HepG2 (cell line): ENCODE results near the gene RHCE. TPM values are rescaled to one million over a fixed set of nuclear protein-coding genes. Genes with fewer than 3 reads are reported as not detected.

Experiments
- ATAC-seq: fragments of 200-7000 bp; cut with Tn5 transposase; 3 replicates; pipeline ENCODE4 v1.9.1; 2020; ENCODE audit warnings: mild to moderate bottlenecking, moderate library complexity
- BruUV-seq: library from RNA; stranded (reverse); fragments of 400-500 nt; replicated peaks from 2 replicates; lab custom pipeline; 2021; lab: Mats Ljungman, UMichigan
- CTCF ChIA-PET: fragments of 300-600 bp; formaldehyde crosslinking; extraction: SDS; loops from one replicate; lab custom pipeline; 2021; ENCODE audit warnings: low total read pairs, inconsistent platforms, low intra/inter-chr PET ratio; lab: Yijun Ruan, JAX
- POLR2A ChIA-PET: fragments of 350-600 bp; sonication (Branson Sonifier 250); formaldehyde crosslinking; loops from one replicate; lab custom pipeline; 2020; ENCODE audit warnings: antibody characterized with exemption, inconsistent platforms; lab: Yijun Ruan, JAX
- DNase-seq: peaks from one replicate; pipeline ENCODE4 v3.0.0-alpha.2; 2015; ENCODE audit warnings: low spot score
- FAIRE-seq: peaks from 3 replicates; lab custom pipeline; 2011; peaks lifted over from hg19 to GRCh38; lab: Jason Lieb, UNC
- H2AFZ ChIP-seq: one replicate; pipeline ENCODE4 v1.6.1; 2011; ENCODE audit warnings: low read length, inconsistent platforms
- H3K27ac ChIP-seq: fragments of 300-600 bp; 3 replicates; pipeline ENCODE4 v1.8.0; 2011; ENCODE audit warnings: mixed run types, mild to moderate bottlenecking, mixed read lengths, low read length, inconsistent platforms; ENCODE audit not compliant: insufficient read depth; ENCODE audit errors: extremely low read length
- H3K27me3 ChIP-seq, 2 experiments: fragments of 200-600 bp in 1 of 2; 2 replicates in 1 of 2; 3 replicates in 1 of 2; pipeline versions ENCODE4 v1.6.0 to v1.8.0; 2011; ENCODE audit warnings: low read length in 2 of 2, mild to moderate bottlenecking in 2 of 2, moderate library complexity in 2 of 2, inconsistent platforms in 1 of 2; ENCODE audit not compliant: insufficient read depth in 2 of 2, control insufficient read depth in 1 of 2
- H3K36me3 ChIP-seq, 2 experiments: fragments of 200-600 bp in 1 of 2; replicated peaks in 1 of 2; 2 replicates in 1 of 2; 3 replicates in 1 of 2; pipeline versions ENCODE4 v1.5.1 to v1.8.0; 2011; ENCODE audit warnings: low read length in 2 of 2, inconsistent platforms in 1 of 2; ENCODE audit not compliant: insufficient read depth in 2 of 2, control insufficient read depth in 1 of 2
- H3K4me1 ChIP-seq: 2 replicates; pipeline ENCODE4 v1.5.1; 2012; ENCODE audit warnings: low read length, inconsistent platforms; ENCODE audit not compliant: insufficient read depth
- H3K4me2 ChIP-seq: 2 replicates; pipeline ENCODE4 v1.6.0; 2011; ENCODE audit warnings: low read depth, low read length, inconsistent platforms
- H3K4me3 ChIP-seq, 3 experiments: fragments of 200-600 bp in 1 of 3; sonication (generic), shearing (Covaris generic) in 1 of 3; replicated peaks in 1 of 3; 2 replicates each; pipeline ENCODE4 v1.5.1; 2011 to 2016; ENCODE audit warnings: low read length in 3 of 3, inconsistent platforms in 2 of 3, low read depth in 2 of 3, mild to moderate bottlenecking in 2 of 3, control low read depth in 1 of 3, mixed read lengths in 1 of 3; ENCODE audit not compliant: insufficient read depth in 1 of 3
- H3K79me2 ChIP-seq: one replicate; pipeline ENCODE4 v1.6.1; 2011; ENCODE audit warnings: low read length, inconsistent platforms; ENCODE audit not compliant: insufficient read depth
- H3K9ac ChIP-seq: 2 replicates; pipeline ENCODE4 v1.6.0; 2011; ENCODE audit warnings: mild to moderate bottlenecking, low read depth, low read length, inconsistent platforms; ENCODE audit not compliant: insufficient read depth
- H3K9me3 ChIP-seq: 2 replicates; pipeline ENCODE4 v1.5.1; 2012; ENCODE audit warnings: mild to moderate bottlenecking, low read length
- H4K20me1 ChIP-seq: 2 replicates; pipeline ENCODE4 v1.6.0; 2011; ENCODE audit warnings: inconsistent platforms, mild to moderate bottlenecking, low read length, moderate library complexity; ENCODE audit not compliant: insufficient read depth
- CHCHD3 ChIP-seq: sonication (generic); formaldehyde crosslinking; IDR thresholded peaks from 2 replicates; pipeline ENCODE4 v1.8.0; 2022; ENCODE audit warnings: mild to moderate bottlenecking, missing genetic modification reagents, moderate library complexity
- NONO ChIP-seq, 2 experiments: fragments of 450-650 bp in 1 of 2; sonication (generic) in 1 of 2; formaldehyde crosslinking in 1 of 2; IDR thresholded peaks in 1 of 2; conservative IDR thresholded peaks in 1 of 2; 2 replicates each; pipeline versions ENCODE4 v1.6.1 to v1.8.0; 2017 to 2022; ENCODE audit warnings: mild to moderate bottlenecking in 1 of 2, missing genetic modification reagents in 1 of 2, moderate library complexity in 1 of 2
- NPAS2 ChIP-seq: sonication (generic); formaldehyde crosslinking; IDR thresholded peaks from 2 replicates; pipeline ENCODE4 v1.8.0; 2022; ENCODE audit warnings: mild to moderate bottlenecking, missing genetic modification reagents, borderline replicate concordance
- PAX8 ChIP-seq: sonication (generic); formaldehyde crosslinking; IDR thresholded peaks from 2 replicates; pipeline ENCODE4 v1.8.0; 2022; ENCODE audit warnings: mild to moderate bottlenecking, missing genetic modification reagents, borderline replicate concordance
- POLR2A ChIP-seq, 2 experiments: IDR thresholded peaks; 2 replicates each; pipeline ENCODE4 v1.6.1; 2011; ENCODE audit warnings: low read depth in 2 of 2, low read length in 2 of 2, mild to moderate bottlenecking in 1 of 2, moderate library complexity in 1 of 2; ENCODE audit not compliant: insufficient read depth in 1 of 2
- TCF7L2 ChIP-seq: IDR thresholded peaks from 2 replicates; pipeline ENCODE4 v1.6.1; 2011; ENCODE audit warnings: mild to moderate bottlenecking, low read depth, low read length, moderate library complexity
- ZMYM2 ChIP-seq: sonication (generic); formaldehyde crosslinking; IDR thresholded peaks from 2 replicates; pipeline ENCODE4 v1.8.0; 2022; ENCODE audit warnings: mild to moderate bottlenecking, missing genetic modification reagents
- ZNF124 ChIP-seq: sonication (generic); formaldehyde crosslinking; IDR thresholded peaks from 2 replicates; pipeline ENCODE4 v1.4.0; 2020; ENCODE audit warnings: missing genetic modification reagents
- ZNF33A ChIP-seq: sonication (generic); formaldehyde crosslinking; IDR thresholded peaks from 2 replicates; pipeline ENCODE4 v1.5.1; 2020; ENCODE audit warnings: missing genetic modification reagents, mild to moderate bottlenecking, moderate library complexity, borderline replicate concordance
- in situ Hi-C: cut with HindIII; loops from 2 replicates; pipeline ENCODE4 v1.10.0; 2017; ENCODE audit warnings: low pct_unique_long_range_greater_than_20kb; ENCODE audit not compliant: extremely low pct_ligation_motif_present
- intact Hi-C: fragments of 100-400 bp; cut with micrococcal nuclease; formaldehyde crosslinking; loops from one replicate; pipeline ENCODE4 v1.10.0; 2022; ENCODE audit not compliant: unreplicated experiment
- polyA plus RNA-seq, 8 experiments: library from polyadenylated mRNA; depleted of rRNA in 3 of 8; stranded (reverse) in 7 of 8; unstranded in 1 of 8; fragments of >200 nt; fragmentation: Illumina TruSeq in 4 of 8; extraction: Trizol in 4 of 8; gene quantifications; 2 replicates each; pipeline versions ENCODE4 v1.2.1 to v1.2.3, GENCODE V29; 2011 to 2016; ENCODE audit warnings: low read depth in 4 of 8, missing spikeins in 1 of 8, mixed read lengths in 1 of 8; ENCODE audit not compliant: insufficient read depth in 1 of 8
- total RNA-seq, 5 experiments: library from RNA; depleted of rRNA; stranded (reverse); fragments of >200 nt; fragmentation: Illumina TruSeq; extraction: Trizol; gene quantifications; 2 replicates each; pipeline ENCODE4 v1.2.3, GENCODE V29; 2016; ENCODE audit warnings: low read depth in 1 of 5
- TF ChIP-seq, protein P1 (sequence below): sonication (generic); formaldehyde crosslinking; IDR thresholded peaks from 2 replicates; pipeline ENCODE4 v1.4.0; 2020; ENCODE audit warnings: missing genetic modification reagents, borderline replicate concordance
- TF ChIP-seq, protein P2 (sequence below): sonication (generic); formaldehyde crosslinking; IDR thresholded peaks from 2 replicates; pipeline ENCODE4 v1.5.0; 2020; ENCODE audit warnings: missing genetic modification reagents

The RHCE gene
- total and polyA plus RNA-seq, 2 of the 13 experiments (the other 11 are each of a cell fraction or from before 2014, with no cell fraction given) = 0.30 TPM; not detected in 1

DNA sequence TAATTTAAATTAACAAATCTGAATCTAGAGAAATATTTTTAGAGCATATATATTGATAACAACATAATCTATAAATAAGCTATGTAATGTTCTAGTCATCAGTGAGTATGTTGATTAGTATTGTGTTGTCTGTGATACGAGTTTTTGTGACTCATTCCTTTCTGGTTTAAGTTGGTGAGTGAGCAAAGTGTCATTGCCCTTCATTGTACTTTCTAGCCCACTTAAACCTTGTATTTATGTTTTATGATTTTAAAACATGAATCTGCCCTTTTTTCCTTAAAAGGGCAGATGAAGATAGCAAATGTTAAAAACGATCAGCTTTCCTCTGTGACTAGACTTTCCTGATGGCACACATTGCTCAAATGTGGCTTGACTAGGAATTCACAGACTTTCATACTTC is 48.6 kb upstream of the RHCE start (continued):
- TF ChIP-seq PAX8 (CRISPR knock-in tag) (no peak), POLR2A (IDR thresholded peaks at IDR 0.05; ENCODE audit: insufficient read depth in 1 of 2, low read depth in 2 of 2, low read length in 2 of 2) (no peak)

DNA sequence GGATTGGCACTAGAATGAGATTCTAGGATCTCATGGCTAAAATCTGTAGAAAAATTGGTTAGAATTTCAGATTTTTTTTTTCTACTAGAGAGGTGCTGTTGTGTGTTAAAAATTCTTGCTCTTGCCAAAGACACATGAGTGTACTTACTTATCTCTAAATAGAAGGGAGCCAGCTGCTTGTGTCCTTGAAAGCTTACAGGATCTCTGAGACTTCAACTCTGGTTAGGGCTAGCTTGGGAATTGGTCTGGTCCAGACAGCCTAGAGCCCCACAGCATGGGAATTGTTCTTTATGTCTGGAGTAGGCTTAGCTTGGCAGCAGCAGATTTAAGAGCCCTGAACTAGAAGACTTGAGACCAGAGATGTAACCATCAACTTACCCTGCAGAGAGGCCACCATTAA is 47.4 kb upstream of the RHCE start:
- no peak for ATAC-seq
- no peaks in the 10 kb centered on the region for H3K9me3 ChIP-seq
- DNase-seq = no peak
- intact Hi-C loops = no loop called here
- no peaks in the 10 kb centered on the region for H3K27me3 ChIP-seq
- H3K4me1 ChIP-seq = no peaks in the 10 kb centered on the region
- in situ Hi-C loops = no loop called here
- H3K36me3 ChIP-seq = 0 out of 5 replicates have a peak, but pooled peaks cover 1 to 10% of the 10 kb centered on the region in 2 experiments
- no TSS peak for BruUV-seq
- POLR2A ChIA-PET = no interaction called here
- H3K4me2 ChIP-seq = no peak overlapping the region
- TF ChIP-seq ZNF33A (CRISPR knock-in tag) = no peak
- TF ChIP-seq, protein P1, sequence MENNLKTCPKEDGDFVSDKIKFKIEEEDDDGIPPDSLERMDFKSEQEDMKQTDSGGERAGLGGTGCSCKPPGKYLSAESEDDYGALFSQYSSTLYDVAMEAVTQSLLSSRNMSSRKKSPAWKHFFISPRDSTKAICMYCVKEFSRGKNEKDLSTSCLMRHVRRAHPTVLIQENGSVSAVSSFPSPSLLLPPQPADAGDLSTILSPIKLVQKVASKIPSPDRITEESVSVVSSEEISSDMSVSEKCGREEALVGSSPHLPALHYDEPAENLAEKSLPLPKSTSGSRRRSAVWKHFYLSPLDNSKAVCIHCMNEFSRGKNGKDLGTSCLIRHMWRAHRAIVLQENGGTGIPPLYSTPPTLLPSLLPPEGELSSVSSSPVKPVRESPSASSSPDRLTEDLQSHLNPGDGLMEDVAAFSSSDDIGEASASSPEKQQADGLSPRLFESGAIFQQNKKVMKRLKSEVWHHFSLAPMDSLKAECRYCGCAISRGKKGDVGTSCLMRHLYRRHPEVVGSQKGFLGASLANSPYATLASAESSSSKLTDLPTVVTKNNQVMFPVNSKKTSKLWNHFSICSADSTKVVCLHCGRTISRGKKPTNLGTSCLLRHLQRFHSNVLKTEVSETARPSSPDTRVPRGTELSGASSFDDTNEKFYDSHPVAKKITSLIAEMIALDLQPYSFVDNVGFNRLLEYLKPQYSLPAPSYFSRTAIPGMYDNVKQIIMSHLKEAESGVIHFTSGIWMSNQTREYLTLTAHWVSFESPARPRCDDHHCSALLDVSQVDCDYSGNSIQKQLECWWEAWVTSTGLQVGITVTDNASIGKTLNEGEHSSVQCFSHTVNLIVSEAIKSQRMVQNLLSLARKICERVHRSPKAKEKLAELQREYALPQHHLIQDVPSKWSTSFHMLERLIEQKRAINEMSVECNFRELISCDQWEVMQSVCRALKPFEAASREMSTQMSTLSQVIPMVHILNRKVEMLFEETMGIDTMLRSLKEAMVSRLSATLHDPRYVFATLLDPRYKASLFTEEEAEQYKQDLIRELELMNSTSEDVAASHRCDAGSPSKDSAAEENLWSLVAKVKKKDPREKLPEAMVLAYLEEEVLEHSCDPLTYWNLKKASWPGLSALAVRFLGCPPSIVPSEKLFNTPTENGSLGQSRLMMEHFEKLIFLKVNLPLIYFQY (CRISPR knock-in tag) = no peak
- TF ChIP-seq, protein P2, sequence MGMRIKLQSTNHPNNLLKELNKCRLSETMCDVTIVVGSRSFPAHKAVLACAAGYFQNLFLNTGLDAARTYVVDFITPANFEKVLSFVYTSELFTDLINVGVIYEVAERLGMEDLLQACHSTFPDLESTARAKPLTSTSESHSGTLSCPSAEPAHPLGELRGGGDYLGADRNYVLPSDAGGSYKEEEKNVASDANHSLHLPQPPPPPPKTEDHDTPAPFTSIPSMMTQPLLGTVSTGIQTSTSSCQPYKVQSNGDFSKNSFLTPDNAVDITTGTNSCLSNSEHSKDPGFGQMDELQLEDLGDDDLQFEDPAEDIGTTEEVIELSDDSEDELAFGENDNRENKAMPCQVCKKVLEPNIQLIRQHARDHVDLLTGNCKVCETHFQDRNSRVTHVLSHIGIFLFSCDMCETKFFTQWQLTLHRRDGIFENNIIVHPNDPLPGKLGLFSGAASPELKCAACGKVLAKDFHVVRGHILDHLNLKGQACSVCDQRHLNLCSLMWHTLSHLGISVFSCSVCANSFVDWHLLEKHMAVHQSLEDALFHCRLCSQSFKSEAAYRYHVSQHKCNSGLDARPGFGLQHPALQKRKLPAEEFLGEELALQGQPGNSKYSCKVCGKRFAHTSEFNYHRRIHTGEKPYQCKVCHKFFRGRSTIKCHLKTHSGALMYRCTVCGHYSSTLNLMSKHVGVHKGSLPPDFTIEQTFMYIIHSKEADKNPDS = no peak
- no peak for TF ChIP-seq CHCHD3 (CRISPR knock-in tag)
- TF ChIP-seq ZMYM2 (CRISPR knock-in tag) = no peak
- TF ChIP-seq ZNF124 (CRISPR knock-in tag) = no peak
- no peak for TF ChIP-seq NONO (IDR thresholded peaks at IDR 0.05)
- no peak for TF ChIP-seq NONO (CRISPR knock-in tag; conservative IDR thresholded peaks at IDR 0.05)
- TF ChIP-seq TCF7L2 = no peak
- TF ChIP-seq NPAS2 = no peak
- TF ChIP-seq, all 625 proteins: peak for 0
- H3K4me3 ChIP-seq = no peak overlapping the region
- H3K79me2 ChIP-seq = peaks cover 2% of the 10 kb centered on the region
- no peak overlapping the region for H3K27ac ChIP-seq
- FAIRE-seq = no peak
- H4K20me1 ChIP-seq = 0 out of 2 replicates have a peak, but pooled peaks cover 2% of the 10 kb centered on the region
- CTCF ChIA-PET = no interaction called here
- H3K9ac ChIP-seq = no peak overlapping the region
- H2AFZ ChIP-seq = no peak overlapping the region
